BJ (cell line): ENCODE data around the gene GPC4. TPM values are rescaled to one million over a fixed set of nuclear protein-coding genes. Genes with fewer than 3 reads are reported as not detected.

Experiments
- CTCF ChIA-PET: fragments of 350-600 bp; formaldehyde crosslinking; extraction: SDS; loops from one replicate; lab custom pipeline; 2021; ENCODE audit warnings: antibody characterized with exemption, inconsistent platforms; lab: Yijun Ruan, JAX
- POLR2A ChIA-PET: fragments of 300-600 bp; sonication (Branson Sonifier 250); formaldehyde crosslinking; extraction: SDS; loops from one replicate; lab custom pipeline; 2021; ENCODE audit warnings: antibody characterized with exemption; lab: Charles Lee
- DNase-seq: peaks from one replicate; pipeline ENCODE4 v3.0.0-alpha.2; 2011; ENCODE audit warnings: low read depth
- H3K27me3 ChIP-seq: 2 replicates; pipeline ENCODE4 v1.6.0; 2011; ENCODE audit warnings: low read length; ENCODE audit not compliant: control insufficient read depth, insufficient read depth
- H3K36me3 ChIP-seq: 2 replicates; pipeline ENCODE4 v1.5.1; 2011; ENCODE audit warnings: low read length; ENCODE audit not compliant: control insufficient read depth, insufficient read depth
- H3K4me3 ChIP-seq: 2 replicates; pipeline ENCODE4 v1.5.1; 2011; ENCODE audit warnings: low read depth, mild to moderate bottlenecking, control low read depth, low read length
- CTCF ChIP-seq: IDR thresholded peaks from 2 replicates; pipeline ENCODE4 v1.5.1; 2011; ENCODE audit warnings: low read depth, mild to moderate bottlenecking, control low read depth, inconsistent platforms, low read length, moderate library complexity; ENCODE audit not compliant: insufficient read depth
- polyA plus RNA-seq: library from polyadenylated mRNA; depleted of rRNA; stranded (reverse); fragments of >200 nt; gene quantifications from 2 replicates; pipeline ENCODE4 v1.2.3, GENCODE V29; 2011

GPC4 gene
- polyA plus RNA-seq, 1 experiment: 0.26 TPM

- CTCF ChIA-PET: no interaction called here
Measured at GRCh38 chrX:133307637-133308498, 107.4 kb downstream of the GPC4 start.

GRCh38 chrX:133307094-133307493, 108.2 kb downstream of the GPC4 start:
- Histone ChIP-seq H3K4me3 (no peak overlapping the region), H3K27me3 (no peaks in the 10 kb centered on the region), H3K36me3 (no peaks in the 10 kb centered on the region)
- ChIA-PET CTCF (no interaction called here), POLR2A (no interaction called here)
- no peak for DNase-seq
- no peak for TF ChIP-seq CTCF

More at GRCh38 chrX:133307637-133308498, 107.4 kb downstream of the GPC4 start:
- Histone ChIP-seq H3K27me3 (no peaks in the 10 kb centered on the region), H3K36me3 (no peaks in the 10 kb centered on the region), H3K4me3 (no peak overlapping the region)
- POLR2A ChIA-PET: no interaction called here
- DNase-seq: no peak
- TF ChIP-seq CTCF: no peak

GRCh38 chrX:133306316-133306715, 109.0 kb downstream of the GPC4 start:
- Histone ChIP-seq H3K27me3 (no peaks in the 10 kb centered on the region), H3K4me3 (no peak overlapping the region), H3K36me3 (no peaks in the 10 kb centered on the region)
- ChIA-PET CTCF (no interaction called here), POLR2A (no interaction called here)
- no peak for TF ChIP-seq CTCF
- no peak for DNase-seq

- ChIA-PET POLR2A (no interaction called here), CTCF (no interaction called here)
- TF ChIP-seq CTCF: no peak
Measured at GRCh38 chrX:133305348-133305747, 109.9 kb downstream of the GPC4 start.

GRCh38 chrX:133302775-133303445, 112.4 kb downstream of the GPC4 start:
- ChIA-PET CTCF (no interaction called here), POLR2A (no interaction called here)
- Histone ChIP-seq H3K4me3 (no peak overlapping the region), H3K27me3 (no peaks in the 10 kb centered on the region), H3K36me3 (no peaks in the 10 kb centered on the region)
- DNase-seq: no peak
- no peak for TF ChIP-seq CTCF

More at GRCh38 chrX:133305348-133305747, 109.9 kb downstream of the GPC4 start:
- Histone ChIP-seq H3K4me3 (no peak overlapping the region), H3K27me3 (no peaks in the 10 kb centered on the region), H3K36me3 (no peaks in the 10 kb centered on the region)
- DNase-seq: no peak
